NCI-H82 treated with DMSO at 0.1 percent for 48 hours (cell line): Measurements from ENCODE around the gene PRRX1.

ENCODE experiments used
- DNase-seq: peaks from one replicate; lab custom pipeline; 2025; ENCODE audit not compliant: unreplicated experiment; lab: John Stamatoyannopoulos, UW

PRRX1 gene

DNA sequence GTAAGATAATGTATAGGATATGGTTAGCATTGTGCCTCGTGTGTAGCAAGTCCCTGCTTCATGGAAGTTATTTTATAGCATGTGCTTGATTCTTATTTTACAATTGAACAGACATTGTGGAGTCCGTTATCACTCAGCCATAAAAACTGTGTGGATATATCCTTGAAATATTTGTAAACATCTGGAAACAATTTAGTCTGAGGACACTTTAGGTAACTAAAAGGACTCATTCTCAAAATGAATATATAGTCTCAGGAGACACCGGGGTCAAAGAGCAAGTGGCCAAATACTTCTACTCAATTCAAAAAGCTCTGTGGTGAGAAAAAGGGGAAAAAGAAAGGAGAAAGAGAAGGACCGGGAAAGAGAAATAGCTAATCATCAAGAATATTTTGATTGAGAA is 23.7 kb downstream of the PRRX1 start:
- DNase-seq, result no peak

DNA sequence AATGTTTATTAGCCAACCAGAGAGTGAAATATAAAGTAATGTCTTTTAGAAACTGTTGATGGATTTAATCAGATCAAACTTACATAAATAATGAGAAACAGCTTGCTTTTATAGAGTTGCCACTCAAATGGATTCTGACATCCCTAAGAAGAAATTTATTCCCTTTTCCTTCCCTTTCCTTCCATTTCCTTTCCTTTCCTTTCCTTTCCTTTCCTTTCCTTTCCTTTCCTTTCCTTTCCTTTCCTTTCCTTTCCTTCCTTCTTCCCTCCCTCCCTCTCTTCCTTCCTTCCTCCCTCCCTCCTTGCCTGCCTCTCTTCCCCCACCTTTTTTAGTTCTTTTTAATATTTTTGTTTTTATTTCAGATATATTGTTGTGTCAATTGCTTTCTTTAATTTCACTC is 27.3 kb downstream of the PRRX1 start:
- DNase-seq, result no peak

DNA sequence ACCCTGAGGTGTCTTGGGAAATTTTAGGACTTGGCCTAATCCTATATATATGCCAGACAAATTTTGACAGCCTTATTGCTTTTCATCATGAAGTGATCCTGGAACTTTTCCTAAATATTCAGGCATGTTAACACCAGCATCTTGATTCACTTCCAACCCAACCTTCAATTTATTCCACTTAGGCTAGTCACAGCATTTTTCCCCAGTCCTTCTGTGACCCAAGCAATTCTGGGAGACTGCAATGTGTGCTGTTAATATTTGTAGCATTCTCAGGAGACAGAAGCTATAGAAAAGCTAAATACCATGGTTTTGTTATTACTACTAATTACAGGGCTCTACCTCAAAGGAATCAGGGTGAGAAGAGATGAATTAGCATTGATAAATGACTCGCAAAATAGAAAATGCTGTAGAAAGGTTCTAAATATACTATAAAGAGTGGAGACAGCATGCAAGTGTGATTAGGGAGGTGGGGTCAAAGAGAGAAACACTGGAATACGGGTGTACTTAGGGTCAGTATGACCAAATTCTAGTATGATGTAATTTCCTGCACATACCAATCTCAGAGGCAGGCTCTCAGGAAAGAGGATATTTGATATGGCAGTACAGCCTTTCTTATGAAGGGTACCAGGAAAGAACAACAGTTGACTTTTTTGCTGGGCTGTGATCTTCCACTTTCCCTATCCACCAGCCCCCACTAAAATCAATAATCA is 29.1 kb downstream of the PRRX1 start:
- DNase-seq, result no peak

DNA sequence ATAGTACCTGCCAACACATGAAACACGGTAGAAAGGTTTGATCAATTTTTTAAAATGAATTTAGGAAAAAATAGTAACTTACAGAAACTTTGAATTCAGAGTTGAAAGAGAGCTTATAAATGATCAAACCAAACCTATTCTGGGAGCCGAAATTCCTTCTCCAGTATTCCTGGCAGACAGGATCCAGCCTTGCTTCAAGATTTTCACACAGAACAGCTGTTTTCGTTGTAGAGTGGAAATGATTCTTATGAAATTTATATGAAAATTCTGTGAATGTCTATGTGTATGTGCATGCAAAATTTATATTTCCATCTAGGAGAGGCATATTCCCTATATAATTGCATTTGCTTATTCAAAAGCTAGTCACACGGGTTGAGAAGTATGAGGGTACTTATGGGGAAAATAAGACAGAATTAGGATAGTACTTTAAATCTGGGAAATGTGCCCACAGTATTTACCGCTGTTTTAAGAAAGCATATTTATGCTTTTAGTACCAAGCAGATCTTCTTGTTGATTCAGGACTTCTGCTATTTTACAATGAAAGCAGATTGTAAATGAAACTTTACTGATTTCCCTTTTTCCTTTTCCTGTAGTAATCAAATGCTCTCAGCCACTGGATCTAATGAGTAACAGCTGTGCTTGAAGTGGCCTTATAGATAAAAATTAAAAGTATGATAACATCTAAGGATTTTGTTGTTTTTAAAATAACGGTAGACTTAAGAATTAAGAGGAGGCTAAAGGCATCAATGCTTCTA is 30.4 kb downstream of the PRRX1 start:
- DNase-seq, result no peak

DNA sequence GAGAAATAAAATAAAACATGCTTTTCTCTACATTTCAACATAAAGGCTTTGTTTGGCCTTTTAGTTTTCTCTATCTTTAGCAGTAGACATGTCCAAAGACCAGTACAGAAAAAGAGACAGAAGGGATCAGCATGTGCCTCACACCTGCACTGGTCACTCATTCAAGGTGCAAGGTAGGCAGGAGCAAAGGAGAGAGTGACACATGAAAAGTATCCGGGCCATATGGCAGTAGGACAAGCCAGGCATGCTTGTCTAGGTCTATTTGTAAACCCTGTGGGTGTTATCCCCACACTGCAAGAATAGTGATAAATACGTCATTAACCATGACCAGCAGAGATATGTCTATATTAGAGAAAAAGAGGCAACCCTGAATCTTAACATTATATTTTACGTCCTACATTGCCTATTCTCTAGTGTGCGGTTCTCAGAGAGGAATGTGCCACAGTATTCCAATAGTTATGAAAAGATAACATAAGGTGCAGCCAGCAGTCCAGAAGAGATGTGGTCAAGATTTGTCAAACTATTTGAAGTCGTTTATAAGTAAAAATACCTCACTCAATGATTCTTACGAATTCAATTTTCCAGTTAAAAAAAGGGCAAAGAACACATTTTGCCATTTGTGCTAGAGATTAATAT is 32.1 kb downstream of the PRRX1 start:
- DNase-seq, result no peak

DNA sequence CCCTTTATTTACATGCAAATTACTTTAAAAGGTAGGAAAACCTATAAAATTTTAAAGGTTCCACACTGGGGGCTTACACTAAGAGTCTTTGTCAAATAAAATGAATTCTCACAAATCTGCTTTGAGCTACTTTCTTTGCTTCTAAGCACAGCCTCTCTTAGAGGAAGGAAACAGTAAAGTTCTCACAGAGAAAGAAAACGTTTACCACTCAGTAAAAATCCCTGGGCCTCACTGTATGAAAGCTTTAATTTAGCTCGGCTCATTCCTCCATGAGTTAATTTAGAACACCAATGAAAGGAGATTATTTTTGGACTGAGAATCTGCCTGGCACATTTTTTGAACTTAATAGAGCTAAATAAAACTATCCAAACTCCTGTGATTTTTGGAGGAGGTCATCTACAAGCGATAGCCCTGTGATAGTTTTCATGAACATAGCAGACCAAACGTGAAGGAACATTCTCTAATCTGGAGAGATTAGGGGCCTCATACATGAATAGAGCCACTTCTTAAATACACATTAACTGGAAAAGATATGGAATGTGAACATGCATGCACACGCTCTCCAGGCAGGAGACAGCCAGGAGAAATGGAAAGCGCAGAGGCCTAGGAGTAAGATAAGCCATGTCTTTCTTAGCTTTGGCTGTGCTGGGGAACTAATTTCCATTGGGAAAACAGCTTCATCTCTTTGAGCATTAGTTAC is 32.8 kb downstream of the PRRX1 start:
- no peak for DNase-seq

DNA sequence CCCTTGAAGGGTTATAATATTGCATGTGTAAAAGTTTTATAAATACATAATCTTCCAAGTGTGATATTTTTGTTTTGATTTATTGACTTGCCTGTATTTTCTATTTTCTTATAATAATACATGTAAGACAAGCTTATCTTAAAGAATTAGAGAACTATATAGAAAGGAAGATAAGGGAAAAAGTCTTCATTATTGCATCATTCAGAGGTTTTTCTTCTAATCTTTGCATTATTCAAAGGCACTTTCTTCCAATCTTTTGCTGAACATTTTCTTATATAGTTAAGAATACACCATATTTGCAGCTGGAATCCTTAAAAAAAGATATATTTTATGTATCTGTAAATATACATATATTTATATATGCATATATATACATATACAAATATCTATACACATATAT is 33.4 kb downstream of the PRRX1 start:
- DNase-seq, result no peak

DNA sequence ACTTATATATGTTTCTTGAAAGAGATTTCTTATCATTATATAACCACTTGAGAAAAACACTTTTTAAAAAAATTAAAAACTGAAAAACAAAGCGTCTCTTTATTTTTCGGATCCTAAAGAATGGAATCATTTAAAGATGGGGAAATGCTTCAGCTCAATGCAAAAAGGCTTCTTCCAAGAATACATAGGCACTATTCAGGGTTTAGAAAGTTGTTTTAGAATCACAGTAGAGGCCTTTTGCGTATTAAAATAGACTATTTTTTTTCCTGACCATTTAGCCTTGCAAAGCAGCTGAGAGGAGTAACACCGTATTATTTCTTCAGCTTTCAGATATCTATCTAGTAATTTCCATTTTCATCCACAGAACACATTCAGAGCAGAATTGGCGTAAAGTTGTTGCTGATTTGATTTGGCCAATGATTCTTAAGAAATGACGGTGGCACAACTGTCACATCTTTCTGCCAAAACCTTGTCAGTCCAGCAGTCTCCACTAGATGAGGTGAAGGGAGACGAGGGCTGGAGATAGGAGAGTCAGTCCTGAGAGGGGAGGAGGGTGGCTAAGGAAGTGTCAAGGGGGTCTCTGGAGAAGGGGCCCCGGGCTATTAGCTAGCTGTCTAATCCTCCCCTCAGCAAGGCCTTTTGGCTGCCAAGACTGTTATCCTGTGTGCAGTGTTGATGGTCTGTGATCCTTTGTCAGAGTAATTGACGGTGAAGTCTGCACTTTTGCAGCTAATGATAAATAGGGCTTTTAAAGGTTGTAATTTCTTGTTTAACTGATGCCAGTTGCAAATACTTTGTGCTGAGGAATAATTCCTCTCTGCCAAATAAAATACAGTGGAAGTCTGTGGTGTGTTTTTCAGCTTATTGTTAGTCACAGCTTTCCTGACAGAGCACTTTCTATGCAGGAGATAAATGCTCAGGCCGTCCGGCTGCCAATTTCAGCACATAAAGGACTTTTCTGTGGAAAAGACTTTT is 34.7 kb downstream of the PRRX1 start:
- DNase-seq, result peak; percentile 20

DNA sequence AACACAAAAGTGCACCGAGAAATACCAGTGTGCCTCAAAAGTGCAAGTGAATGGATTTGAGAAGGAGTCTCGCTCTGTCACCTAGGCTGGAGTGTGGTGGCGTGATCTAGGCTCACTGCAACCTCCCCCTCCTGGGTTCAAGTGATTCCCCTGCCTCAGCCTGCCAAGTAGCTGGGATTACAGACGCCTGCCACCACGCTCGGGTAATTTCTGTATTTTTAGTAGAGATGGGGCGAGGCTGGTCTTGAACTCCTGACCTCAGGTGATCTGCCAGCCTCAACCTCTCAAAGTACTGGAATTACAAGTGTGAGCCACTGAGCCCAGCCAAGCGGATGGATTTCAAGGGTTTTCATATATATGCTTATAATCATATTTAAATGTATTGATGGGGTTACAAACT is 35.8 kb downstream of the PRRX1 start:
- no peak for DNase-seq

DNA sequence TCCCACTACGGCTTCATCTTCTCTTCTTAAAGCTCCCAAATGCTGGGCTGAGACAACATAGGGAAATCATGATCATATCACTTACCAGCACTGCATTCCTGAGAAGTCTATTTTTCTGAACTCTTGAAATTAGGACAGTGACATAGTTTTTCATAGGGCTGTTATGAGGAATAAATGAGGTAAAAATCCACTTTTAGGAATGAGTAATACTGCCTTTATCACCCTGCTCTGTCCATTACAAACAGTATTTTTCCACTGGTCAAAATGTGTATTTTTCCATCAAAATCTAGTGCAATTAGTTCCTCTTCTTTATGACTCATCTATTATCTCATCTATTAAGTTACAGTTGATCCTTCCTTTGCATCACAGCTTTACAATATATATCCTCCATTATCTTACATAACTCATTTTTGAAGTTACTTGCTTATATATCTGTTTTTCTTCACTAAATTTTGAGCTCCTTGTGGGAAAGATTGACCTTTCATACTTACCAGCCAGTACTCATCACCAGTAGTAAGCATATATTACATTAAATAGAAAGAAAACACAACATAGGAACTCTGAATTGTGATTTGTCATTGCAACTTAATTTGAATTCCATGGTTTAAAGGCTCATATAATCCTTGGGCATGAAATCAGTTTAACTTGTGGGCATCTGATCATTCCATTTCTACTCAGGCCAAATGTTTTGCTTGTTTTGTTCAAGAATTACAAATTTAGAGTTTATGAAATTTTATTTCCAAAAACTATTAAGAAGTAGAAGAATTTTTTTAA is 37.1 kb downstream of the PRRX1 start:
- no peak for DNase-seq

DNA sequence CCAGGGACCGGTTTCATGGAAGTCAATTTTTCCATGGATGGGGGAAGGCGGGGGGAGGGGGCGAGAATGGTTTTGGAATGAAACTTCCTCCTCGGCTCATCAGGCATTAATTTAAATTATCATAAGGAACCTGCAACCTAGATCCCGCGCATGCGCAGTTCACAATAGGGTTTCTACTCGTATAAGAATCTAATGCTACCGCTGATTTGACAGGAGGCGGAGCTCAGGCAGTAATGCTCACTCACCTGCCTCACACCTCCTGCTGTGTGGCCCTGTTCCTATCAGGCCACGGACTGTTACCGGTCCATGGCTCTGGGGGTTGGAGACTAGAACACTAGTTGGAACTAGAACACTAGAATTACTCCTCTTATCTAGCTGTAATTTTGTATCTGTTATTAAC is 38.0 kb downstream of the PRRX1 start:
- no peak for DNase-seq

DNA sequence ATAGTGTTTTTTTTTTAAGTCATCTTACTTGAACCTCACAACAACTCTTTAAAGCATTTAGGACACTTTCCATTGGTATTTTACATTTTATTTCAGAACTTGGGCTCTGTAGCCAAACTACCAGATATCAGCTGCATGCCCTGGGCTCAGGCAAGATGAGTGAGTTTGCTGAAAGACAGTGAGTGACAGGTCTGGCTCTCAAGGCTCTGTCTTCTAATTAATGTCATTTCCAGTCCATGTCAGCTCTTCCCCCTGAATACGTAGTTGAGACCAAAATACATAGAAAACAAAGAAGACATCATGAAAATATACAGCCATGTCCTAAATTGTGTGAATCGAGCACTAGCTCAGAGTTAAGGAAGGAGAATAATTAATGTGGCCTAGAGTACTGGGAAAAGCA is 39.7 kb downstream of the PRRX1 start:
- no peak for DNase-seq

DNA sequence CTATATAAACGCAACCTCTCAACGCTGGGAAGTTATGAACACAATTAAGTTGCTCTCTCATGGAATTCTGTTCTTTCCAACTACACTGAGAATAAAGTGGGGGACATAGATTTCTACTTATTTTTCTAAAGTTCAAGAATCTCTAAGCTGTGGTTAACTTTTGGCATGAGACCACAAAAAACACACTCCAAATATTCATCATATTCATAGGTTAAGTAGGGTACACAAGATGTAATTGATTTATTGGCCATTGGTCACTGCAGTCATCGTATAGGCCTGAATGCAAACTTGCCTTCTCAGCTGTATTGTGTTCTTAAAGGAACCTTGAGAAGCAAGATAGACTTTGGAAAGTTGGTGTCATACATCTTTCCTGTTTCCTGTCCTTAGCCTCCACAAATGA is 40.3 kb downstream of the PRRX1 start:
- no peak for DNase-seq

DNA sequence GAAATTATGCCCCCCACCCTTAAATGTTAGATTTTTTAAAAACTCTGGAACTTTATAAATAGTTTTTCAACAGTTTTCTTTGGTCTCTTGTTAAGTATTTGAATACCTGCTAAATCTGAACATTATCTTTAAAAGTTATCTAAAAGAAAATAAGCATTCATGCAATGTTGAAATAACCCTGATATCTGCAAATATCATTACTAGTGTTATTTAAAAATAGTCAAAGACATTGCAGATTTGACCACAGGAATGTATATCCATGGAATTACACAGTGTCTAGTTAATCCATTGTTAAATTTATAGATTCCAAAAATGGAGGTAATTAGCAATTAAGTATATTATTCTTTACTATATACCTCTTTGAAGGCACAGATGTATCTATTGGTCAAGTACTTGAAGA is 42.0 kb downstream of the PRRX1 start:
- no peak for DNase-seq

DNA sequence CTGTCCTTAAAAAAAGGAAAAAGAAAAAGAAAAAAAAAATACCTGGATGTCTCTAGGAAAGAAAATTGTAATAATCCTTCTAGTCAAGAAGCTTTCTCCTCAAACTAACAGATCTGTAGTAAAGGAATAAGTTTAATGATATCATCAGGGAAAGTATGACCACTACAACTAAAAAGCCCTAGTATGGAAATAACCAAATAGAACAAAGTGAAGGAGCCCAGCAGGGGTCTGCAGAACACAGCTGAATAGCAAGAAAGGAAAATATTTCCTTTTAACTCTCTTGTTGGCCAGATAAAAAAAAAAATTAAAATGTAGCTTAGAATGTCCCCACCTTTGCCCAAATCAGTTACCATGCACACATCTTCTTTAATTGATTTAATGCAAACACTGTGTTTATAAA is 43.2 kb downstream of the PRRX1 start:
- DNase-seq, result no peak

DNA sequence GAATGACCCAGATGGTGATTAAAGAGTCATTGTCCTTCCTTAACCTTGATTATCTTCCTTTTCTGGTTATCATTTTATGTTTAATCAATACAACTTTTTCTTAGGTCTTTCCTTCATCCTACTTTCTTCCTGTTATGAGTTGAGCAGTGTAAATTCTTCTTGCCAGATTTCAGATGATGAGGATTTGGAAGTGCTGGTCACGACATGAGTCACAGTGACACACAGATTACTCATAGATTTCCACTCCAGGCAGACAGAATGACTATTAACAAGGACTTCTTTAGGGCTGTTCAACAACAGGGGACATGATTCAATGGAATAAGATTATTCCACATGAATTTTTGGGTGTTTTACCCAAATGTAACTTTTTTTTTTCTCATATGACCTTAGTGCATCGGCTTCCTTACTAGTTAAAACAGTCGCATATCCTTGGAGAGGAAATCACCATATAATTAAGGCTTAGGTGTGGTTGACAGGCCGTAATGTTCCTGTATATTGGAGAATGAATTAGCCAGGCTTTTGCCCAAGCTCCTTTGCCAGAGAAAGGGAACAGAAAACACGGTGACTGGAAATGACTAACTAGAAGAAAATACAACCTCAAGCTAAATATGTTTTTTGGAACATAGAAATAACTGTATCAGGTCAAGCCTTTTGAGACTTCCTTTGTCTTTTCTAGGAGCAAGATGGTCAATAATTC is 44.2 kb downstream of the PRRX1 start:
- DNase-seq, result no peak

DNA sequence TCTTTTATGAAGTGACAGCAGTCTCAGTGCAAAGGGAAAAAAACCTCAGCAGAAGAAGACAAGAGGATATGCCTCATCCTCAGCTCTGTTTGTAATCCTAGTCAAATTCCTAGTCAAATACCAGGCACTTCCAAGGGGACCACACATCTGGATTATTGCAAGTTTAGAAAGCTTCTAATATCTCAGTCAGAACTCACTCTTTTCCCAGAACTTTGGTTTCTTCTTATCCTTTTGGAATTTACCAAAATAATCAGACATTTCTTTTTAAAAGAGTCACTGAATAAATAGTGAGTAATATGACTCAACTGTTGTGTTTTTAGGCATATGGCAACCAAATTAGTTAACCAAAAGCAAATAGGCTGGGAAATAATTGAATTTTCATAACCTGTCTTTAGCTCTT is 47.8 kb downstream of the PRRX1 start:
- no peak for DNase-seq

DNA sequence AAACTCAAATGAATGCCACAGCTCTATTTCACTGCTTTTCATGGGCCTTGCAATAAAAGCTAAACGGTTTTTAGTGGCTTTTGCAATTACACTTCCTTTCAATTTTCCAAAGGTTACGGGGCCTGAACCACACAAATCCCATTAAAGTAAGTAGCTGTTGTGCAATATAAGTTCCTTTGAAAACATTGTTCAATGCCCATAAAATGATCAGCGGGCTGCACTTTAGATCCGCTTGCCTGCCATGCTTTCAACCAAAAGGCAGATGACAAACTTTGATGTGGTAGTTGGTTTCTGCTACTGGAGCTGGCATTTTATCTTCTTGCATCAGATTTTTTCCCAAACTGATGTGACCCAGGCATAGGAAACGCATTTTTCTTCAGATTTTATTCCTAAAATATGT is 50.2 kb downstream of the PRRX1 start:
- DNase-seq, result no peak

DNA sequence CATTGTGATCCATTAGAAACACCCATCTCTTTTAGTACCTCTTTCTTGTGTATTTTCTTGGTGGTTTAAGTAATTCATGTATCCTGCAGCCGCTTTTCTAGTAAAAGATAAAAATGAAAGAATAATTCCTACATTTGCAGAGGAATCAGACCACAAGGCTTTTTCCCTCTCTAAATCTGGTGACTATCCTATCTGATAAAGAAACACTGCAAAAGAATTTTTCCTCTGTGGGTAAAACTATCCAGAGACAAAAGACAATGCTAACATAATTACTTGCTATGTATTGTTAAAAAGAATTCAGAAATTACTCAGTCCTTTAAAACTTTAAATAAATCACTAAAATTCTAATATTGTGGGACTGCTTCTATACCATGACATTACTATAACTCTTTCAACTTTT is 51.0 kb downstream of the PRRX1 start:
- DNase-seq, result no peak
